Hepatocyte (in vitro differentiated cells): Measurements from ENCODE around the gene SLC44A1.

Experiments
- EZH2phosphoT487 ChIP-seq: fragments of 200-600 bp; sonication (generic); IDR thresholded peaks from one replicate; pipeline ENCODE4 v1.6.1; 2018; ENCODE audit warnings: antibody characterized with exemption, mild to moderate bottlenecking, low read depth, moderate library complexity; ENCODE audit not compliant: unreplicated experiment, severe bottlenecking
- TF ChIP-seq, protein P1 (sequence below): fragments of 200-600 bp; sonication (generic); IDR thresholded peaks from 2 replicates; pipeline ENCODE4 v1.5.1; 2016; ENCODE audit warnings: antibody characterized with exemption, mild to moderate bottlenecking; ENCODE audit not compliant: poor library complexity

DNA sequence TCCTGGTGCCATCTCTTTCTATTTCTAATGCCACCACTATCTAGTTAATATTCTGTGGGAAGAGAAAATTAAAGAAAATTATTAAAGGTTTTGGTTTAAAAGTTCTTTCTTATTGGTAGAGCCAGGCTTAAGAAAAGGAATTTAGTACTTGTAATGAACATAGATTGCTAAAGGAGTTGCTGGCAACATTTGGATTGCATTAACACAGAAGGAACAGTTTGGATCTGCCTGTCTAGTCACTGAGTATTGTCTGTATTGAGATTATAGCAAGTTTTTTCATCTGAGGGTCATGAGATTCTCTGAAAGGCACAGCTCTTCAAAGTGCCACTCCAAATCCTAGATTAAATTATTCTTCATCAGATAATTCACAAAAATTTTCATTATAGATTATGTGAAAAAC, 235.4 kb downstream of the SLC44A1 start:
- TF ChIP-seq, protein P1, sequence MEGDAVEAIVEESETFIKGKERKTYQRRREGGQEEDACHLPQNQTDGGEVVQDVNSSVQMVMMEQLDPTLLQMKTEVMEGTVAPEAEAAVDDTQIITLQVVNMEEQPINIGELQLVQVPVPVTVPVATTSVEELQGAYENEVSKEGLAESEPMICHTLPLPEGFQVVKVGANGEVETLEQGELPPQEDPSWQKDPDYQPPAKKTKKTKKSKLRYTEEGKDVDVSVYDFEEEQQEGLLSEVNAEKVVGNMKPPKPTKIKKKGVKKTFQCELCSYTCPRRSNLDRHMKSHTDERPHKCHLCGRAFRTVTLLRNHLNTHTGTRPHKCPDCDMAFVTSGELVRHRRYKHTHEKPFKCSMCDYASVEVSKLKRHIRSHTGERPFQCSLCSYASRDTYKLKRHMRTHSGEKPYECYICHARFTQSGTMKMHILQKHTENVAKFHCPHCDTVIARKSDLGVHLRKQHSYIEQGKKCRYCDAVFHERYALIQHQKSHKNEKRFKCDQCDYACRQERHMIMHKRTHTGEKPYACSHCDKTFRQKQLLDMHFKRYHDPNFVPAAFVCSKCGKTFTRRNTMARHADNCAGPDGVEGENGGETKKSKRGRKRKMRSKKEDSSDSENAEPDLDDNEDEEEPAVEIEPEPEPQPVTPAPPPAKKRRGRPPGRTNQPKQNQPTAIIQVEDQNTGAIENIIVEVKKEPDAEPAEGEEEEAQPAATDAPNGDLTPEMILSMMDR: no peak
- no peak for TF ChIP-seq EZH2phosphoT487
